H1 (cell line): ENCODE measurements around the gene RANBP9. TPM values are rescaled to one million over a fixed set of nuclear protein-coding genes. Genes with fewer than 3 reads are reported as not detected.

Experiments used
- CBX8 ChIP-seq: fragments of 300-800, 300-1000 bp; sonication (generic); IDR thresholded peaks from 2 replicates; pipeline ENCODE4 v1.7.1; 2016; ENCODE audit warnings: low read depth, low read length, borderline replicate concordance
- CREB1 ChIP-seq: IDR thresholded peaks from 2 replicates; pipeline ENCODE4 v1.6.1; 2012; ENCODE audit warnings: inconsistent platforms
- CTBP2 ChIP-seq: IDR thresholded peaks from 2 replicates; pipeline ENCODE4 v1.7.0; 2011; ENCODE audit warnings: borderline replicate concordance, mild to moderate bottlenecking, moderate library complexity, mixed read lengths, low read length; ENCODE audit not compliant: insufficient read depth, insufficient read length
- POU5F1 ChIP-seq: IDR thresholded peaks from 2 replicates; pipeline ENCODE4 v1.6.1; 2011; ENCODE audit warnings: low read depth, mild to moderate bottlenecking, low read length, moderate library complexity
- SP1 ChIP-seq: IDR thresholded peaks from 2 replicates; pipeline ENCODE4 v1.6.1; 2011; ENCODE audit warnings: low read depth, low read length
- polyA plus RNA-seq, 7 experiments: library from polyadenylated mRNA; depleted of rRNA in 3 of 7; stranded (reverse) in 5 of 7; unstranded in 2 of 7; fragments of >200 nt in 5 of 7; fragments of 200-250 nt in 2 of 7; gene quantifications; 1 replicate in 5 of 7; 2 replicates in 1 of 7; 4 replicates in 1 of 7; pipeline versions ENCODE4 v1.2.1 to v1.2.3, GENCODE V29; 2011 to 2013; ENCODE audit warnings: missing spikeins in 2 of 7, mixed read lengths in 2 of 7
- total RNA-seq: library from RNA; stranded (reverse); fragmentation: NEBNext Ultra II Directional; extraction: Animal tissue kit (Norgen Biotek cat#: 25700); gene quantifications from 2 replicates; pipeline ENCODE4 v1.2.1, GENCODE V29; 2021
- TF ChIP-seq, protein P1 (sequence below): fragments of 300-600 bp; sonication (generic); IDR thresholded peaks from 2 replicates; pipeline ENCODE4 v1.7.1; 2012; ENCODE audit warnings: low read length, moderate library complexity, mild to moderate bottlenecking, inconsistent platforms; ENCODE audit not compliant: insufficient replicate concordance
- TF ChIP-seq, protein P2 (sequence below), 3 experiments: IDR thresholded peaks; 1 replicate in 2 of 3; 2 replicates in 1 of 3; pipeline versions ENCODE4 v1.5.1 to v1.6.1; 2011; ENCODE audit warnings: low read length in 3 of 3, mild to moderate bottlenecking in 3 of 3, inconsistent platforms in 2 of 3, low read depth in 1 of 3, moderate library complexity in 1 of 3; ENCODE audit not compliant: insufficient read depth in 1 of 3; ENCODE audit errors: control extremely low read depth in 1 of 3
- TF ChIP-seq, protein P3 (sequence below): IDR thresholded peaks from 2 replicates; pipeline ENCODE4 v1.6.1; 2012; ENCODE audit warnings: inconsistent platforms

RANBP9 gene
- total and polyA plus RNA-seq, 2 of the 8 experiments (the other 6 are each of a cell fraction or from before 2014, with no cell fraction given): 13.0 to 36.7 TPM

DNA sequence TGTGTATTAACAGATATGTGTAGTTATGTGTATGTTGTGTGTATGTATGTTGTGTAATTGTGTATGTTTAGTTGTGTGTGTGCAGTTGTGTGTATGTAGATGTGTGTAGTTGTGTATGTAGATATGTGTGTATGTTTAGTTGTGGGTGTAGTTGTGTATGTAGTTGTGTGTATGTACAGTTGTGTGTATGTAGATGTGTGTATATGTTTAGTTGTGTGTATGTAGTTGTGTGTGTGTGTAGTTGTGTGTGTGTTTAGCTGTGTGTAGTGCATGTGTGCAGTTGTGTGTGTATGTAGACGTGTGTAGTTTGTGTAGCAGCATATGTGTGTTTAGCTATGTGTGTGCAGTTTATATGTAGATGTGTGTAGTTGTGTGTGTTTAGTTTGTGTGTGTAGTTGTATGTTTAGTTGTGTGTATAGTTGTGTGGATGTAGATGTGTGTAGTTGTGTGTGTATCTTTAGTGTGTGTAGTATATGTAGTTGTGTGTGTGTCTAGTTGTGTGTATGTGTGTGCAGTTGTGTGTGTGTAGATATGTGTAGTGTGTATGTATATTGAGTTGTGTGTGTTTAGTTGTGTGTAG, 121.0 kb downstream of the RANBP9 start (continued):
- TF ChIP-seq, protein P1, sequence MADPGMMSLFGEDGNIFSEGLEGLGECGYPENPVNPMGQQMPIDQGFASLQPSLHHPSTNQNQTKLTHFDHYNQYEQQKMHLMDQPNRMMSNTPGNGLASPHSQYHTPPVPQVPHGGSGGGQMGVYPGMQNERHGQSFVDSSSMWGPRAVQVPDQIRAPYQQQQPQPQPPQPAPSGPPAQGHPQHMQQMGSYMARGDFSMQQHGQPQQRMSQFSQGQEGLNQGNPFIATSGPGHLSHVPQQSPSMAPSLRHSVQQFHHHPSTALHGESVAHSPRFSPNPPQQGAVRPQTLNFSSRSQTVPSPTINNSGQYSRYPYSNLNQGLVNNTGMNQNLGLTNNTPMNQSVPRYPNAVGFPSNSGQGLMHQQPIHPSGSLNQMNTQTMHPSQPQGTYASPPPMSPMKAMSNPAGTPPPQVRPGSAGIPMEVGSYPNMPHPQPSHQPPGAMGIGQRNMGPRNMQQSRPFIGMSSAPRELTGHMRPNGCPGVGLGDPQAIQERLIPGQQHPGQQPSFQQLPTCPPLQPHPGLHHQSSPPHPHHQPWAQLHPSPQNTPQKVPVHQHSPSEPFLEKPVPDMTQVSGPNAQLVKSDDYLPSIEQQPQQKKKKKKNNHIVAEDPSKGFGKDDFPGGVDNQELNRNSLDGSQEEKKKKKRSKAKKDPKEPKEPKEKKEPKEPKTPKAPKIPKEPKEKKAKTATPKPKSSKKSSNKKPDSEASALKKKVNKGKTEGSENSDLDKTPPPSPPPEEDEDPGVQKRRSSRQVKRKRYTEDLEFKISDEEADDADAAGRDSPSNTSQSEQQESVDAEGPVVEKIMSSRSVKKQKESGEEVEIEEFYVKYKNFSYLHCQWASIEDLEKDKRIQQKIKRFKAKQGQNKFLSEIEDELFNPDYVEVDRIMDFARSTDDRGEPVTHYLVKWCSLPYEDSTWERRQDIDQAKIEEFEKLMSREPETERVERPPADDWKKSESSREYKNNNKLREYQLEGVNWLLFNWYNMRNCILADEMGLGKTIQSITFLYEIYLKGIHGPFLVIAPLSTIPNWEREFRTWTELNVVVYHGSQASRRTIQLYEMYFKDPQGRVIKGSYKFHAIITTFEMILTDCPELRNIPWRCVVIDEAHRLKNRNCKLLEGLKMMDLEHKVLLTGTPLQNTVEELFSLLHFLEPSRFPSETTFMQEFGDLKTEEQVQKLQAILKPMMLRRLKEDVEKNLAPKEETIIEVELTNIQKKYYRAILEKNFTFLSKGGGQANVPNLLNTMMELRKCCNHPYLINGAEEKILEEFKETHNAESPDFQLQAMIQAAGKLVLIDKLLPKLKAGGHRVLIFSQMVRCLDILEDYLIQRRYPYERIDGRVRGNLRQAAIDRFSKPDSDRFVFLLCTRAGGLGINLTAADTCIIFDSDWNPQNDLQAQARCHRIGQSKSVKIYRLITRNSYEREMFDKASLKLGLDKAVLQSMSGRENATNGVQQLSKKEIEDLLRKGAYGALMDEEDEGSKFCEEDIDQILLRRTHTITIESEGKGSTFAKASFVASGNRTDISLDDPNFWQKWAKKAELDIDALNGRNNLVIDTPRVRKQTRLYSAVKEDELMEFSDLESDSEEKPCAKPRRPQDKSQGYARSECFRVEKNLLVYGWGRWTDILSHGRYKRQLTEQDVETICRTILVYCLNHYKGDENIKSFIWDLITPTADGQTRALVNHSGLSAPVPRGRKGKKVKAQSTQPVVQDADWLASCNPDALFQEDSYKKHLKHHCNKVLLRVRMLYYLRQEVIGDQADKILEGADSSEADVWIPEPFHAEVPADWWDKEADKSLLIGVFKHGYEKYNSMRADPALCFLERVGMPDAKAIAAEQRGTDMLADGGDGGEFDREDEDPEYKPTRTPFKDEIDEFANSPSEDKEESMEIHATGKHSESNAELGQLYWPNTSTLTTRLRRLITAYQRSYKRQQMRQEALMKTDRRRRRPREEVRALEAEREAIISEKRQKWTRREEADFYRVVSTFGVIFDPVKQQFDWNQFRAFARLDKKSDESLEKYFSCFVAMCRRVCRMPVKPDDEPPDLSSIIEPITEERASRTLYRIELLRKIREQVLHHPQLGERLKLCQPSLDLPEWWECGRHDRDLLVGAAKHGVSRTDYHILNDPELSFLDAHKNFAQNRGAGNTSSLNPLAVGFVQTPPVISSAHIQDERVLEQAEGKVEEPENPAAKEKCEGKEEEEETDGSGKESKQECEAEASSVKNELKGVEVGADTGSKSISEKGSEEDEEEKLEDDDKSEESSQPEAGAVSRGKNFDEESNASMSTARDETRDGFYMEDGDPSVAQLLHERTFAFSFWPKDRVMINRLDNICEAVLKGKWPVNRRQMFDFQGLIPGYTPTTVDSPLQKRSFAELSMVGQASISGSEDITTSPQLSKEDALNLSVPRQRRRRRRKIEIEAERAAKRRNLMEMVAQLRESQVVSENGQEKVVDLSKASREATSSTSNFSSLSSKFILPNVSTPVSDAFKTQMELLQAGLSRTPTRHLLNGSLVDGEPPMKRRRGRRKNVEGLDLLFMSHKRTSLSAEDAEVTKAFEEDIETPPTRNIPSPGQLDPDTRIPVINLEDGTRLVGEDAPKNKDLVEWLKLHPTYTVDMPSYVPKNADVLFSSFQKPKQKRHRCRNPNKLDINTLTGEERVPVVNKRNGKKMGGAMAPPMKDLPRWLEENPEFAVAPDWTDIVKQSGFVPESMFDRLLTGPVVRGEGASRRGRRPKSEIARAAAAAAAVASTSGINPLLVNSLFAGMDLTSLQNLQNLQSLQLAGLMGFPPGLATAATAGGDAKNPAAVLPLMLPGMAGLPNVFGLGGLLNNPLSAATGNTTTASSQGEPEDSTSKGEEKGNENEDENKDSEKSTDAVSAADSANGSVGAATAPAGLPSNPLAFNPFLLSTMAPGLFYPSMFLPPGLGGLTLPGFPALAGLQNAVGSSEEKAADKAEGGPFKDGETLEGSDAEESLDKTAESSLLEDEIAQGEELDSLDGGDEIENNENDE: no peak
- TF ChIP-seq CBX8 (no peak), CTBP2 (no peak), POU5F1 (no peak), CREB1 (no peak), SP1 (no peak)
- TF ChIP-seq, protein P2, sequence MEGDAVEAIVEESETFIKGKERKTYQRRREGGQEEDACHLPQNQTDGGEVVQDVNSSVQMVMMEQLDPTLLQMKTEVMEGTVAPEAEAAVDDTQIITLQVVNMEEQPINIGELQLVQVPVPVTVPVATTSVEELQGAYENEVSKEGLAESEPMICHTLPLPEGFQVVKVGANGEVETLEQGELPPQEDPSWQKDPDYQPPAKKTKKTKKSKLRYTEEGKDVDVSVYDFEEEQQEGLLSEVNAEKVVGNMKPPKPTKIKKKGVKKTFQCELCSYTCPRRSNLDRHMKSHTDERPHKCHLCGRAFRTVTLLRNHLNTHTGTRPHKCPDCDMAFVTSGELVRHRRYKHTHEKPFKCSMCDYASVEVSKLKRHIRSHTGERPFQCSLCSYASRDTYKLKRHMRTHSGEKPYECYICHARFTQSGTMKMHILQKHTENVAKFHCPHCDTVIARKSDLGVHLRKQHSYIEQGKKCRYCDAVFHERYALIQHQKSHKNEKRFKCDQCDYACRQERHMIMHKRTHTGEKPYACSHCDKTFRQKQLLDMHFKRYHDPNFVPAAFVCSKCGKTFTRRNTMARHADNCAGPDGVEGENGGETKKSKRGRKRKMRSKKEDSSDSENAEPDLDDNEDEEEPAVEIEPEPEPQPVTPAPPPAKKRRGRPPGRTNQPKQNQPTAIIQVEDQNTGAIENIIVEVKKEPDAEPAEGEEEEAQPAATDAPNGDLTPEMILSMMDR (IDR thresholded peaks at IDR 0.05; ENCODE audit: control extremely low read depth in 1 of 3, insufficient read depth in 1 of 3, low read depth in 1 of 3, low read length in 3 of 3): no peak
- TF ChIP-seq, protein P3, sequence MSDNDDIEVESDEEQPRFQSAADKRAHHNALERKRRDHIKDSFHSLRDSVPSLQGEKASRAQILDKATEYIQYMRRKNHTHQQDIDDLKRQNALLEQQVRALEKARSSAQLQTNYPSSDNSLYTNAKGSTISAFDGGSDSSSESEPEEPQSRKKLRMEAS: no peak
